Kidney epithelial cell (primary cell): ENCODE measurements around the gene RGS21. TPM values are rescaled to one million over a fixed set of nuclear protein-coding genes. Genes with fewer than 3 reads are reported as not detected.

Experiments
- DNase-seq: peaks from one replicate; pipeline ENCODE4 v3.0.0-alpha.2; 2010; ENCODE audit warnings: low read depth
- H3K27me3 ChIP-seq: 2 replicates; pipeline ENCODE4 v1.6.0; 2011; ENCODE audit warnings: low read length; ENCODE audit not compliant: control insufficient read depth, insufficient read depth
- H3K36me3 ChIP-seq: 2 replicates; pipeline ENCODE4 v1.5.1; 2011; ENCODE audit warnings: low read length; ENCODE audit not compliant: control insufficient read depth, insufficient read depth
- H3K4me3 ChIP-seq: 2 replicates; pipeline ENCODE4 v1.5.1; 2011; ENCODE audit warnings: low read depth, mild to moderate bottlenecking, control low read depth, low read length
- CTCF ChIP-seq: IDR thresholded peaks from 2 replicates; pipeline ENCODE4 v1.5.1; 2011; ENCODE audit warnings: mild to moderate bottlenecking, moderate library complexity, low read length, control low read depth, inconsistent platforms; ENCODE audit not compliant: insufficient read depth, poor library complexity, severe bottlenecking
- total RNA-seq: library from RNA; depleted of rRNA; stranded (reverse); fragments of >200 nt; gene quantifications from 2 replicates; pipeline ENCODE4 v1.2.3, GENCODE V29; 2015

Gene RGS21
- total RNA-seq, 1 donor from 2014 or later: not detected

- Histone ChIP-seq H3K27me3 (no peaks in the 10 kb centered on the region), H3K36me3 (no peaks in the 10 kb centered on the region), H3K4me3 (no peak overlapping the region)
- TF ChIP-seq CTCF: no peak
- DNase-seq: no peak
Measured at GRCh38 chr1:192399161-192399560, 82.4 kb downstream of the RGS21 start.

- Histone ChIP-seq H3K4me3 (no peak overlapping the region), H3K27me3 (no peaks in the 10 kb centered on the region), H3K36me3 (no peaks in the 10 kb centered on the region)
- TF ChIP-seq CTCF: no peak
- no peak for DNase-seq
Measured at GRCh38 chr1:192401825-192402224, 85.0 kb downstream of the RGS21 start.

- TF ChIP-seq CTCF: no peak
Measured at GRCh38 chr1:192402571-192402970, 85.8 kb downstream of the RGS21 start.

GRCh38 chr1:192407206-192407605, 90.4 kb downstream of the RGS21 start:
- DNase-seq: no peak
- Histone ChIP-seq H3K27me3 (no peaks in the 10 kb centered on the region), H3K4me3 (no peak overlapping the region), H3K36me3 (no peaks in the 10 kb centered on the region)
- TF ChIP-seq CTCF: no peak

More at GRCh38 chr1:192402571-192402970, 85.8 kb downstream of the RGS21 start:
- no peaks in the 10 kb centered on the region for H3K36me3 ChIP-seq
- H3K4me3 ChIP-seq: no peak overlapping the region
- no peaks in the 10 kb centered on the region for H3K27me3 ChIP-seq
- no peak for DNase-seq

Other genes starting within 250 kb of the RGS21 start
- gene RGS18, start 158.5 kb upstream of the RGS21 start, total RNA-seq: 0.14 TPM in 1 of 2 replicates, not detected in the other